SK-N-SH (cell line): ENCODE data around the gene QKI. TPM values are rescaled to one million over a fixed set of nuclear protein-coding genes. Genes with fewer than 3 reads are reported as not detected.

ENCODE experiments used
- CTCF ChIA-PET: fragments of 300-600, 350-600 bp; formaldehyde crosslinking; extraction: SDS; loops from one replicate; lab custom pipeline; 2021; lab: Yijun Ruan, JAX
- POLR2A ChIA-PET: fragments of 350-600 bp; sonication (Branson Sonifier 250); formaldehyde crosslinking; extraction: SDS; loops from one replicate; lab custom pipeline; 2020; ENCODE audit warnings: antibody characterized with exemption, inconsistent platforms; lab: Yijun Ruan, JAX
- DNase-seq: peaks from one replicate; pipeline ENCODE4 v3.0.0; 2012
- H2AFZ ChIP-seq: fragments of 200-600 bp; sonication (generic); 2 replicates; pipeline ENCODE4 v1.8.1; 2016; ENCODE audit warnings: antibody characterized with exemption, mild to moderate bottlenecking, low read depth
- H3F3A ChIP-seq: fragments of 200-600 bp; sonication (generic); replicated peaks from 2 replicates; pipeline ENCODE3; 2016; ENCODE audit warnings: antibody characterized with exemption, mild to moderate bottlenecking; ENCODE audit not compliant: insufficient read depth
- H3K27ac ChIP-seq, 2 experiments: fragments of 200-500 bp in 1 of 2; fragments of 200-600 bp in 1 of 2; sonication (Bioruptor generic) in 1 of 2; sonication (generic), shearing (Covaris generic) in 1 of 2; 2 replicates each; pipeline versions ENCODE4 v1.5.1 to v1.6.1; 2014 to 2016; ENCODE audit warnings: low read depth in 2 of 2, inconsistent platforms in 1 of 2, low read length in 1 of 2, mild to moderate bottlenecking in 1 of 2, mixed read lengths in 1 of 2
- H3K27me3 ChIP-seq: fragments of 200-600 bp; sonication (generic), shearing (Covaris generic); 2 replicates; pipeline ENCODE4 v1.6.1; 2016; ENCODE audit warnings: mixed run types; ENCODE audit not compliant: insufficient read depth
- H3K36me3 ChIP-seq, 2 experiments: fragments of 200-500 bp in 1 of 2; fragments of 200-600 bp in 1 of 2; sonication (Bioruptor generic) in 1 of 2; sonication (generic) in 1 of 2; replicated peaks in 1 of 2; 2 replicates each; pipeline versions ENCODE3 to v1.5.1; 2014 to 2016; ENCODE audit warnings: low read length in 1 of 2, mild to moderate bottlenecking in 1 of 2; ENCODE audit not compliant: insufficient read depth in 2 of 2, control insufficient read depth in 1 of 2
- H3K4me1 ChIP-seq, 2 experiments: fragments of 200-500 bp in 1 of 2; fragments of 200-600 bp in 1 of 2; sonication (Bioruptor generic) in 1 of 2; sonication (generic), shearing (Covaris generic) in 1 of 2; 2 replicates each; pipeline versions ENCODE4 v1.5.1 to v1.6.1; 2014 to 2016; ENCODE audit warnings: low read depth in 1 of 2, low read length in 1 of 2, mixed run types in 1 of 2; ENCODE audit not compliant: insufficient read depth in 2 of 2, control insufficient read depth in 1 of 2
- H3K4me2 ChIP-seq: fragments of 200-600 bp; sonication (generic), shearing (Covaris generic); 2 replicates; pipeline ENCODE4 v1.6.1; 2017; ENCODE audit warnings: mixed run types
- H3K4me3 ChIP-seq, 2 experiments: fragments of 200-500 bp in 1 of 2; fragments of 200-600 bp in 1 of 2; sonication (Bioruptor generic) in 1 of 2; sonication (generic), shearing (Covaris generic) in 1 of 2; 2 replicates each; pipeline versions ENCODE4 v1.5.1 to v1.8.1; 2014 to 2016; ENCODE audit warnings: low read depth in 2 of 2, inconsistent platforms in 1 of 2, low read length in 1 of 2, mild to moderate bottlenecking in 1 of 2, mixed read lengths in 1 of 2, moderate library complexity in 1 of 2
- H3K79me2 ChIP-seq: fragments of 200-600 bp; sonication (generic); 2 replicates; pipeline ENCODE4 v1.8.1; 2017; ENCODE audit warnings: mild to moderate bottlenecking; ENCODE audit not compliant: insufficient read depth
- H3K9ac ChIP-seq: fragments of 200-600 bp; sonication (generic); 2 replicates; pipeline ENCODE4 v1.6.1; 2017; ENCODE audit warnings: mixed run types
- H3K9me2 ChIP-seq: fragments of 200-600 bp; sonication (generic); 2 replicates; pipeline ENCODE4 v1.6.1; 2017; ENCODE audit warnings: mixed run types
- H3K9me3 ChIP-seq: fragments of 200-600 bp; sonication (generic); 2 replicates; pipeline ENCODE4 v1.6.1; 2017; ENCODE audit warnings: mixed run types, mild to moderate bottlenecking, moderate library complexity
- H4K20me1 ChIP-seq: fragments of 200-600 bp; sonication (generic); 2 replicates; pipeline ENCODE4 v1.6.1; 2017; ENCODE audit warnings: mild to moderate bottlenecking, mixed run types; ENCODE audit not compliant: insufficient read depth
- EZH2phosphoT487 ChIP-seq: fragments of 200-600 bp; sonication (generic); IDR thresholded peaks from 2 replicates; pipeline ENCODE4 v1.6.1; 2017; ENCODE audit warnings: low read depth, mixed run types, mild to moderate bottlenecking, antibody characterized with exemption, moderate library complexity, borderline replicate concordance
- FOSL2 ChIP-seq: IDR thresholded peaks from 2 replicates; pipeline ENCODE4 v1.4.0; 2012; ENCODE audit warnings: low read depth, mild to moderate bottlenecking, moderate library complexity, borderline replicate concordance
- FOXJ3 ChIP-seq: sonication (generic); formaldehyde crosslinking; IDR thresholded peaks from 2 replicates; pipeline ENCODE4 v1.5.1; 2020; ENCODE audit warnings: mild to moderate bottlenecking, missing genetic modification reagents
- FOXM1 ChIP-seq: IDR thresholded peaks from 2 replicates; pipeline ENCODE4 v1.4.0; 2012; ENCODE audit warnings: low read depth, mild to moderate bottlenecking
- GABPA ChIP-seq: IDR thresholded peaks from 2 replicates; pipeline ENCODE4 v1.4.0; 2012; ENCODE audit warnings: low read depth, mild to moderate bottlenecking
- JUND ChIP-seq: IDR thresholded peaks from 2 replicates; pipeline ENCODE4 v1.4.0; 2012
- MXI1 ChIP-seq: IDR thresholded peaks from 2 replicates; pipeline ENCODE4 v1.6.1; 2012; ENCODE audit warnings: mild to moderate bottlenecking, low read depth, low read length, improper control_type of control experiment
- NFIC ChIP-seq: IDR thresholded peaks from 2 replicates; pipeline ENCODE4 v1.4.0; 2012; ENCODE audit warnings: borderline replicate concordance
- RCOR1 ChIP-seq: fragments of 150-350 bp; IDR thresholded peaks from 2 replicates; pipeline ENCODE4 v1.6.1; 2017; ENCODE audit warnings: antibody characterized with exemption, low read length
- TAF1 ChIP-seq: IDR thresholded peaks from 2 replicates; pipeline ENCODE4 v1.6.1; 2012; ENCODE audit warnings: low read depth, mild to moderate bottlenecking, low read length, moderate library complexity, borderline replicate concordance
- WGBS: methylation state at CpG from one replicate; pipeline ENCODE4 v1.1.6; 2017; ENCODE audit warnings: low lambda C conversion rate; 5-methylcytosine and 5-hydroxymethylcytosine counted together
- polyA plus RNA-seq, 3 experiments: library from polyadenylated mRNA; depleted of rRNA; stranded (reverse); fragments of >200 nt; gene quantifications; 2 replicates each; pipeline ENCODE4 v1.2.3, GENCODE V29; 2012
- TF ChIP-seq, protein P1 (sequence below): fragments of 150-350 bp; IDR thresholded peaks from 2 replicates; pipeline ENCODE4 v1.6.1; 2017; ENCODE audit warnings: antibody characterized with exemption, low read length, low read depth, borderline replicate concordance
- TF ChIP-seq, protein P2 (sequence below): IDR thresholded peaks from 2 replicates; pipeline ENCODE4 v1.6.1; 2012; ENCODE audit warnings: mild to moderate bottlenecking, low read depth, low read length, moderate library complexity
- TF ChIP-seq, protein P3 (sequence below): IDR thresholded peaks from 2 replicates; pipeline ENCODE4 v1.4.0; 2012; ENCODE audit warnings: low read depth, borderline replicate concordance
- TF ChIP-seq, protein P4 (sequence below): IDR thresholded peaks from 2 replicates; pipeline ENCODE4 v1.4.0; 2012; ENCODE audit warnings: low read depth
- TF ChIP-seq, protein P5 (sequence below): IDR thresholded peaks from 2 replicates; pipeline ENCODE4 v1.4.0; 2012; ENCODE audit warnings: low read depth, borderline replicate concordance
- TF ChIP-seq, protein P6 (sequence below): fragments of 150-350 bp; IDR thresholded peaks from 2 replicates; pipeline ENCODE4 v1.6.1; 2016; ENCODE audit warnings: mild to moderate bottlenecking, low read depth, low read length

Gene QKI
- polyA plus RNA-seq, 1 of the 3 experiments (the other 2 are of a cell fraction) = 51.1 TPM

DNA sequence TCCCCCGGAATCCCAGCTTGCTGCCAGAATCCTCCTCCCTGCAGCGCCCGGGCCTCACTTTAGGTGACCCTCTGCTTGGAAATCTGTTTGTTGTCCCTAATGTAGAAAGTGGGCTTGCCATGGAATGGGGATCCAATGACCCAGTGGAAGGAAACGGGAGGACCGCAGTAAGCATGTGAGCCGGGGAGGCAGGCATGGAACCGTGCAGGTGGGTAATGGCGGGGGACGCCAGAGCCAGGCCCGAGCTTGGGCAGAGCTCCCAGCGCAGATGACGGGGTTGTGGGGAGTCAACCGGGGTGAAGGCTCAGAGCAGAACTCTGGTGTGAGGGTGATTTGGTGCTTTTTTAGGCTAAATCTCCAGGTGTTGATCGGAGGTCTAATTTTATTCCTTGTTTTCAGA, 188.3 kb downstream of the QKI start:
- WGBS = 80% methylated on average over 14 of the region's 14 CpGs
- no peaks in the 10 kb centered on the region for H4K20me1 ChIP-seq
- CTCF ChIA-PET = no interaction called here

DNA sequence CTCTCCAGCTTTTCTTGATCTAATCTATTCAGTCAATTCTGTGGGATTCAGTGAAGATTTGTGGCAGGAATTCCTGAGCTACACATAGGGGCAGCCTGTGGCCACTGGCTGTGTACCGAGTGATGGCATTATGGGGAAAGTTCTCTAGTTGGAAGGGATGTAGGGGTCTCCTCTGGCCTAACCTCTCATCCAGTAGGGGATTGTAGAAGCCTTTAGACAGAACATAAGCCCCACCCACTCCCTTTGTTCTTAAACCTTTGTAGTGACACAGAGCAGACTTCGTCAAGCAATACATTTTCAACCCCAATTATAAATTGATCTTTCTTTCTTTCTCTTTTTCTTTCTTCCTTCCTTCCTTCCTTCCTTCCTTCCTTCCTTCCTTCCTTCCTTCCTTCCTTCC, 188.9 kb downstream of the QKI start:
- H3K27ac ChIP-seq = no peak overlapping the region
- H3K27me3 ChIP-seq = no peaks in the 10 kb centered on the region; the same call in 1 of the 2 replicates
- no peaks in the 10 kb centered on the region for H4K20me1 ChIP-seq
- H2AFZ ChIP-seq = no peak overlapping the region
- no peaks in the 10 kb centered on the region for H3K36me3 ChIP-seq
- no peak overlapping the region for H3K9ac ChIP-seq
- no peak overlapping the region for H3K4me3 ChIP-seq
- H3K79me2 ChIP-seq = no peaks in the 10 kb centered on the region
- H3K4me2 ChIP-seq = no peak overlapping the region
- DNase-seq = no peak
- no peaks in the 10 kb centered on the region for H3K9me2 ChIP-seq
- no peaks in the 10 kb centered on the region for H3K9me3 ChIP-seq
- peaks cover 0 to 4% of the 10 kb centered on the region in 2 experiments; a peak in 1 of 4 replicates for H3K4me1 ChIP-seq
- WGBS = 47% methylated on average over 2 of the region's 2 CpGs
- POLR2A ChIA-PET = no interaction called here
- no peaks in the 10 kb centered on the region for H3F3A ChIP-seq
- CTCF ChIA-PET = no interaction called here
- TF ChIP-seq FOXM1 (no peak), MXI1 (no peak), EZH2phosphoT487 (no peak), NFIC (no peak), TAF1 (no peak), JUND (no peak)
- TF ChIP-seq, protein P1, sequence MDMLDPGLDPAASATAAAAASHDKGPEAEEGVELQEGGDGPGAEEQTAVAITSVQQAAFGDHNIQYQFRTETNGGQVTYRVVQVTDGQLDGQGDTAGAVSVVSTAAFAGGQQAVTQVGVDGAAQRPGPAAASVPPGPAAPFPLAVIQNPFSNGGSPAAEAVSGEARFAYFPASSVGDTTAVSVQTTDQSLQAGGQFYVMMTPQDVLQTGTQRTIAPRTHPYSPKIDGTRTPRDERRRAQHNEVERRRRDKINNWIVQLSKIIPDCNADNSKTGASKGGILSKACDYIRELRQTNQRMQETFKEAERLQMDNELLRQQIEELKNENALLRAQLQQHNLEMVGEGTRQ = no peak
- TF ChIP-seq, protein P2, sequence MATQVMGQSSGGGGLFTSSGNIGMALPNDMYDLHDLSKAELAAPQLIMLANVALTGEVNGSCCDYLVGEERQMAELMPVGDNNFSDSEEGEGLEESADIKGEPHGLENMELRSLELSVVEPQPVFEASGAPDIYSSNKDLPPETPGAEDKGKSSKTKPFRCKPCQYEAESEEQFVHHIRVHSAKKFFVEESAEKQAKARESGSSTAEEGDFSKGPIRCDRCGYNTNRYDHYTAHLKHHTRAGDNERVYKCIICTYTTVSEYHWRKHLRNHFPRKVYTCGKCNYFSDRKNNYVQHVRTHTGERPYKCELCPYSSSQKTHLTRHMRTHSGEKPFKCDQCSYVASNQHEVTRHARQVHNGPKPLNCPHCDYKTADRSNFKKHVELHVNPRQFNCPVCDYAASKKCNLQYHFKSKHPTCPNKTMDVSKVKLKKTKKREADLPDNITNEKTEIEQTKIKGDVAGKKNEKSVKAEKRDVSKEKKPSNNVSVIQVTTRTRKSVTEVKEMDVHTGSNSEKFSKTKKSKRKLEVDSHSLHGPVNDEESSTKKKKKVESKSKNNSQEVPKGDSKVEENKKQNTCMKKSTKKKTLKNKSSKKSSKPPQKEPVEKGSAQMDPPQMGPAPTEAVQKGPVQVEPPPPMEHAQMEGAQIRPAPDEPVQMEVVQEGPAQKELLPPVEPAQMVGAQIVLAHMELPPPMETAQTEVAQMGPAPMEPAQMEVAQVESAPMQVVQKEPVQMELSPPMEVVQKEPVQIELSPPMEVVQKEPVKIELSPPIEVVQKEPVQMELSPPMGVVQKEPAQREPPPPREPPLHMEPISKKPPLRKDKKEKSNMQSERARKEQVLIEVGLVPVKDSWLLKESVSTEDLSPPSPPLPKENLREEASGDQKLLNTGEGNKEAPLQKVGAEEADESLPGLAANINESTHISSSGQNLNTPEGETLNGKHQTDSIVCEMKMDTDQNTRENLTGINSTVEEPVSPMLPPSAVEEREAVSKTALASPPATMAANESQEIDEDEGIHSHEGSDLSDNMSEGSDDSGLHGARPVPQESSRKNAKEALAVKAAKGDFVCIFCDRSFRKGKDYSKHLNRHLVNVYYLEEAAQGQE = no peak
- TF ChIP-seq, protein P3, sequence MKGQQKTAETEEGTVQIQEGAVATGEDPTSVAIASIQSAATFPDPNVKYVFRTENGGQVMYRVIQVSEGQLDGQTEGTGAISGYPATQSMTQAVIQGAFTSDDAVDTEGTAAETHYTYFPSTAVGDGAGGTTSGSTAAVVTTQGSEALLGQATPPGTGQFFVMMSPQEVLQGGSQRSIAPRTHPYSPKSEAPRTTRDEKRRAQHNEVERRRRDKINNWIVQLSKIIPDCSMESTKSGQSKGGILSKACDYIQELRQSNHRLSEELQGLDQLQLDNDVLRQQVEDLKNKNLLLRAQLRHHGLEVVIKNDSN = no peak
- TF ChIP-seq, protein P4, sequence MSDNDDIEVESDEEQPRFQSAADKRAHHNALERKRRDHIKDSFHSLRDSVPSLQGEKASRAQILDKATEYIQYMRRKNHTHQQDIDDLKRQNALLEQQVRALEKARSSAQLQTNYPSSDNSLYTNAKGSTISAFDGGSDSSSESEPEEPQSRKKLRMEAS = no peak

More for the DNA sequence above, 188.3 kb downstream of the QKI start:
- POLR2A ChIA-PET = no interaction called here
- no peaks in the 10 kb centered on the region for H3F3A ChIP-seq
- no peak overlapping the region for H3K9ac ChIP-seq
- H2AFZ ChIP-seq = no peak overlapping the region
- TF ChIP-seq GABPA (no peak), RCOR1 (no peak), FOXM1 (no peak), FOXJ3 (CRISPR knock-in tag) (no peak), FOSL2 (no peak), EZH2phosphoT487 (no peak)
- TF ChIP-seq, protein P5, sequence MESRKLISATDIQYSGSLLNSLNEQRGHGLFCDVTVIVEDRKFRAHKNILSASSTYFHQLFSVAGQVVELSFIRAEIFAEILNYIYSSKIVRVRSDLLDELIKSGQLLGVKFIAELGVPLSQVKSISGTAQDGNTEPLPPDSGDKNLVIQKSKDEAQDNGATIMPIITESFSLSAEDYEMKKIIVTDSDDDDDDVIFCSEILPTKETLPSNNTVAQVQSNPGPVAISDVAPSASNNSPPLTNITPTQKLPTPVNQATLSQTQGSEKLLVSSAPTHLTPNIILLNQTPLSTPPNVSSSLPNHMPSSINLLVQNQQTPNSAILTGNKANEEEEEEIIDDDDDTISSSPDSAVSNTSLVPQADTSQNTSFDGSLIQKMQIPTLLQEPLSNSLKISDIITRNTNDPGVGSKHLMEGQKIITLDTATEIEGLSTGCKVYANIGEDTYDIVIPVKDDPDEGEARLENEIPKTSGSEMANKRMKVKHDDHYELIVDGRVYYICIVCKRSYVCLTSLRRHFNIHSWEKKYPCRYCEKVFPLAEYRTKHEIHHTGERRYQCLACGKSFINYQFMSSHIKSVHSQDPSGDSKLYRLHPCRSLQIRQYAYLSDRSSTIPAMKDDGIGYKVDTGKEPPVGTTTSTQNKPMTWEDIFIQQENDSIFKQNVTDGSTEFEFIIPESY = no peak
- TF ChIP-seq, protein P6, sequence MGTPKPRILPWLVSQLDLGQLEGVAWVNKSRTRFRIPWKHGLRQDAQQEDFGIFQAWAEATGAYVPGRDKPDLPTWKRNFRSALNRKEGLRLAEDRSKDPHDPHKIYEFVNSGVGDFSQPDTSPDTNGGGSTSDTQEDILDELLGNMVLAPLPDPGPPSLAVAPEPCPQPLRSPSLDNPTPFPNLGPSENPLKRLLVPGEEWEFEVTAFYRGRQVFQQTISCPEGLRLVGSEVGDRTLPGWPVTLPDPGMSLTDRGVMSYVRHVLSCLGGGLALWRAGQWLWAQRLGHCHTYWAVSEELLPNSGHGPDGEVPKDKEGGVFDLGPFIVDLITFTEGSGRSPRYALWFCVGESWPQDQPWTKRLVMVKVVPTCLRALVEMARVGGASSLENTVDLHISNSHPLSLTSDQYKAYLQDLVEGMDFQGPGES = no peak
- TF ChIP-seq, protein P3 = no peak
- no peak overlapping the region for H3K27ac ChIP-seq
- no peaks in the 10 kb centered on the region for H3K9me2 ChIP-seq
- no peaks in the 10 kb centered on the region for H3K9me3 ChIP-seq
- no peak overlapping the region for H3K4me3 ChIP-seq
- no peak for DNase-seq
- H3K4me1 ChIP-seq = no peaks in the 10 kb centered on the region
- H3K36me3 ChIP-seq = no peaks in the 10 kb centered on the region
- no peaks in the 10 kb centered on the region for H3K79me2 ChIP-seq
- H3K4me2 ChIP-seq = no peak overlapping the region
- no peaks in the 10 kb centered on the region; the same call in 1 of the 2 replicates for H3K27me3 ChIP-seq
